Hepatocyte (in vitro differentiated cells): Measurements from ENCODE around the gene KLHL8.

Source experiments
- CTCF ChIP-seq: fragments of 200-600 bp; sonication (generic); IDR thresholded peaks from 2 replicates; pipeline ENCODE4 v1.5.1; 2016; ENCODE audit warnings: antibody characterized with exemption, mild to moderate bottlenecking; ENCODE audit not compliant: poor library complexity
- EZH2 ChIP-seq: fragments of 200-600 bp; sonication (generic); IDR thresholded peaks from 2 replicates; pipeline ENCODE4 v1.6.1; 2016; ENCODE audit warnings: antibody characterized with exemption, mild to moderate bottlenecking, borderline replicate concordance
- EZH2phosphoT487 ChIP-seq: fragments of 200-600 bp; sonication (generic); IDR thresholded peaks from one replicate; pipeline ENCODE4 v1.6.1; 2018; ENCODE audit warnings: antibody characterized with exemption, mild to moderate bottlenecking, low read depth, moderate library complexity; ENCODE audit not compliant: unreplicated experiment, severe bottlenecking

- TF ChIP-seq CTCF = no peak
- TF ChIP-seq EZH2 = no peak
- no peak for TF ChIP-seq EZH2phosphoT487
Measured at GRCh38 chr4:87196927-87197326, 23.5 kb downstream of the KLHL8 start.
